HG03280 (cell line): ENCODE data around the gene LGI4.
"Not testable (repeated sequence)": the region's sequence is repeated elsewhere in the genome, so short reads cannot be mapped to it uniquely, and the experiment has no call there.

ENCODE experiments used
- ATAC-seq: cut with Tn5 transposase; IDR thresholded peaks from one replicate; pipeline ENCODE4 v1.9.1; 2021; ENCODE audit warnings: mild to moderate bottlenecking, moderate library complexity; ENCODE audit not compliant: unreplicated experiment

Gene LGI4

DNA sequence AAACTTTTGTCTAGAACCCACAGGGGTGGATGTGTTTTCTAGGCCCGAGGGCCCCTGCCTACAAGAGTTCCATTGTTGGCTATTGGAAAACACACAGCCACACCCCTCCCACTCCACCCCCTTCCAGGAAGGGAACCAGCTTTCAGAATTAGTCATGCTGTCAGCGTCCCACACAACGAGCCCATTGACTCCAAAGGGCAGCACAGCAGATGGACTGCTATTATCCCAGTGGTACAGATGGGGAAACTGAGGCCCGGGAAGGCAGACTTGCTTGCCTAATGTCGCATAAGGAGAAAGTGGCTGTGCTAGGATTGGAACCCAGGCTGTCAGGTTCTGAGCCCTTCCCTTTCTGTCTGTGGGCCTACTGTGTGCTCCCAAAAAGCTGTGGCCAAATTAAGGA is 27.3 kb downstream of the LGI4 start:
- ATAC-seq = no peak

DNA sequence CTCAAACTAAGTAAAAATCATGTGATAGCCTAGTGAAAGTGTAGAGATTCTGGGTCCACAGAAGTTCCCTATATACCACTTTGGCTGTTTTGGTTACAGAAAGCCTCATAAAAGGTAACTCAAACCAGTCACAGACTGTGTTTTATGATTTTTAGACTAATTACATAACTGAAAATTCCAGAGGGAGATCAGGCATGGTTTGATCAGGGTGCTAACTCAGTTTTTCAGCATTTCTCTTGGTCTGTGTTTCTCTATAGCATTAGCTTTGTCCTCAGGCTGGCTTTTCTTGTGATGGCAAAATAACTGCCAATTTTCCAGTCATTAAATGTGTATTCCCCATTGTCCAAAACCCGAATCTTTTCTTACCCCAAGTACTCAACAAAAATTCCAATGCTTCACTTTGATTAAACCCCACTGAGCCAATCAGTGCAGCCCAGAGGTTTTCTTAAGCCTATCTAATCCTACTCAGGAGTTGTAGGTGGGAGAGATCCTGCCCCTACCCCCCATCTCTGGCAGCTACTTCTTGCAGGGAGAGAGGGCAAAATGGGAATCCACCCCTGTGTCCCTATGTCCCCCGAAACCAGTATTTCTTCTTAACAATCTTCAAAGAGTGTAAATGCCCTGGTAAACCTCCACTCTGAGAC is 27.8 kb downstream of the LGI4 start:
- no peak for ATAC-seq

DNA sequence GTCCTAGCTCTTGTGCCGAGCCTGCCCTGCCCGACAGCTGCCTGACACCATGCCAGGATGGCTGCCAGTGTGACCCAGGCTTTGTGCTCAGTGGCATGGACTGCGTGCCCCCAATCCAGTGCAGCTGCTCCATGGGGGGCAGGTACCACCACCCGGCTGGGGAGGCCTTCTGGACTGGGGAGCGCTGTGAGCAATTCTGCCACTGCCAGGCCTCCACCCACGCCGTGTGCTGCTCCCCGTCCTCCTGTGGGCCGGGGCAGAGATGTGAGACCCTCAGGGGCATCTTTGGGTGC is 28.6 kb downstream of the LGI4 start:
- ATAC-seq = no peak

DNA sequence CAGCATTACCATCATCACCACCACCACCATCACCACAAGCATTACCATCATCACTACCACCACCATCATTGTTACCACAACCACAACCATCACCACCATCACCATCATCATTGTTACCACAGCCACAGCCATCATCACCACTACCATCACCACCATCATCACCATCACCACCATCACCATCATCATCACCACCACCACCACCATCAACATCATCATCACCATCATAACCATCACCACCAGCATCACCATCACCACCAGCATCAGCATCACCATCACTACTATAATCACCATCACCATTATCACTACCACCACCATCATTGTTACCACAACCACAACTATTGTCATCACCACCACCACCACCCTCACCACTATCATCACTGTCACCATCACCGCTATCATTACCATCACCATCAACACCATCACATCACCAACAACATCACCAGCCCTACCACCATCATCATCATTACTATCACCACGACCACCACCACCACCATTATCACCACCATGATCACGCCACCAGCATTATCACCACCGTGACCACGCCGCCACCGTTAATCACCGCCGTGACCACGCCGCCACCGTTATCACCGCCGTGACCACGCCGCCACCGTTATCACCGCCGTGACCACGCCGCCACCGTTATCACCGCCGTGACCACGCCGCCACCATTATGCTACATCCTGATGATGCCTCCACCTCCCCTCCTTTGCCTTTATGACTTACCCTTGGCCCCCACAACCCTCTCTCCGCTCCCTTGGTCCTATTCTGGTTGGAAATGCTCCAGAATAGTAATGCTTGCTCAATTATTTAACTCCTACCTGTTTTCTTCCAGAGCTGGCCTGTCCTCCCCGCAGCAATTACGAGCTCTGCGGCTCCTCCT is 29.2 kb downstream of the LGI4 start:
- no peak for ATAC-seq

DNA sequence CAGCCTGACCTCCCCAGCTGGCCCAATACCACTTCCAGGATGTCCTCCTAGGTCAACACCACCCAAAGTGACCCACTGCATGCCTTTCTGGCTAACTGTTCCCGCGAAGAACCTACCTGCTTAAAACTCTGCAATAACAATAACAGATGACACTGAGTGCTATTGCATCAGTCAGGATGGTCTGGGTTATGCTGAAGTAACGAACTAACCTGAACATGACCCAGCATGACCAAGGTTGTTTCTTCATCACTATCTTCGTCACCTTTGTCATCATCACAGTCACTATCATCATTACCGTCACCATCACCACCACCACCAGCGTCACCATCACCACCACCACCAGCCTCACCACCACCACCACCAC is 29.8 kb downstream of the LGI4 start:
- no peak for ATAC-seq

DNA sequence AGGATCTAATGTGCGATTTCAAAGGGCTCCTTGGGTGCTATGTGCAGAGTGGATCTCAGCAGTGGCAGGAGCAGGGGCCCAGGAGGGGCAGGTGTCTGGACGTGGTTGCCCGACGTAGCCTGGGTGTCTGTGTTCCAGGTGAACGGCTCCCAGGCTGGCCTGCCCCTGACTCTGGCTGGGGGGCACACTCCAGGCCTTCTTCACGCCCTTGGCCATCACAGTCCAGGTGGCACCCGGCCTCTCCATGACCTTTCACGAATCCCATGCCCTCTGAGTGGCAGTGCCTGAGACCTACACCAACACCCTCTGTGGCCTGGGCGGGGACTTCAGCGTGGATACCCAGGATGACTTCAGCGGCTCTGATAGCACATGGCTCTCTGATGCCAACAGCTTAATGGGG is 30.5 kb downstream of the LGI4 start:
- no peak for ATAC-seq

DNA sequence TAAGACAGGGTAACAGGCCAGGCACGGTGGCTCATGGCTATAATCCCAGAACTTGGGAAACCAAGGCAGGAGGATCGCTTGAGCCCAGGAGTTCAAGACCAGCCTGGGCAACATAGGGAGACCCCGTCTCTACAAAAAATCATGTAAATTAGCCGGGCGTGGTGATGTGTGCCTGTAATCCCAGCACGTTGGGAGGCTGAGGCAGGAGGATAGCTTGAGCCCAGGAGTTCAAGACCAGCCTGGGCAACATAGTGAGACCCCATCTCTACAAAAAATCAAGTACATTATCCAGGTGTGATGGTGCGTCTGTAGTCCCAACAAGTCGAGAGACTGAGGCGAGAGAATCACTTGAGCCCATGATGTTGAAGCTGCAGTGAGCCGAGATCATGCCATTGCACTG is 31.2 kb downstream of the LGI4 start:
- not testable (repeated sequence) for ATAC-seq

DNA sequence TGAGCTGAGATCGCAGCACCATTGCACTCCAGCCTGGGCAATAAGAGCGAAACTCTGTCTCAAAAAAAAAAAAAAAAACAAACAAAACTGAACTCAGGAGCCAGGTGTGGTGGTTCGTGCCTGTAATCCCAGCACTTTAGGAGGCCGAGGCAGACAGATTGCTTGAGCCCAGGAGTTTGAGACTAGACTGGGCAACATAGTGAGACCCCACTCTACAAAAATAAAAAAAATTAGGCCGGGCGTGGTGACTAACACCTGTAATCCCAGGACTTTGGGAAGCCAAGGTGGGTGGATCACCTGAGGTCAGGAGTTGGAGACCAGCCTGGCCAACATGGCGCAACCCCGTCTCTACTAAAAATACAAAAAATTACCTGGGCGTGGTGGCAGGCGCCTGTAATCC is 32.9 kb downstream of the LGI4 start:
- ATAC-seq = not testable (repeated sequence)

DNA sequence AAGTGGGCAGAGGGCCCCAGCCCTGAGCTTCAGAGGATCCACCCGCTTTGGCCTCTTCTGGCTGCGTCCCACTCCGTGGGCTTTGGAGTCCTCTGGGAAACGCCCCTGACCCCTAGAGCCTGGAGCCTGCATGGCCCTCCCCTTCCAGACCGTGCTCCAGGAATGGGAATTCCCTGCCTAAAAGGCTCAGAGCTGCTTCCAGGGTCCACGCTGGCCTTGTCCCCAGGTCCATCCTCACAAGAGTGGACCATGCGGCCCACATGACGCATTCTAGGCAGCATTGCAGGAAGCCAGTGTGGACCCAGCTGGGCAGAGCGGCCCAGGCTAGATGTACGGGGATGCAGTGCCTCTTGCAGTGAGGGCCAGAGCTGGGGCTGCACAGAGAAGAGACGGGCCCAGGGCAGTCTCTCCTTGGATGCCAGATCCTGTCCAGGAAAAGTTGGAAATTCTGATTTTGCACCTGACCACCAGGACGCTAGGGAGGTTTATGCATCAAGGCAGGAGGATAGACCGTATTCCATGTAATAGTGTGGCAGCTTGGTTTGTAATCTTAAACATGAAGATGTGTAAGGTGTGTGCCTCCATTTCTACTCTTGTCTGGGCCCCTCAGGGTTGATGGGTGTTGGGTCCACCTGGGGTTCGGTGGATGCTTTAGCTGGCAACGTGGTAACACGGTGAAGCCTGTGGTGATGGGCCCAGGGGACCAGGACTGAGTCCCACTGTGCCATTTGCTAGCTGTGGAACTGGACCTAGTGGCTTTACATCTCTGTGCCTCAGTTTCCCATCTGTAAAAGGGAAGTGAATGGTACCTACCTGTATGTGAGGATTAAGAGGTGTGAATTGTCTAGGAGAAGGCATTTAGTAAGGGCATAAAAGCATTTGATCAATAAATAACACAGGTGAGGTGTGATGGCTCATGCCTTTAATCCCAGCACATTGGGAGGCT is 34.0 kb downstream of the LGI4 start:
- no peak for ATAC-seq

DNA sequence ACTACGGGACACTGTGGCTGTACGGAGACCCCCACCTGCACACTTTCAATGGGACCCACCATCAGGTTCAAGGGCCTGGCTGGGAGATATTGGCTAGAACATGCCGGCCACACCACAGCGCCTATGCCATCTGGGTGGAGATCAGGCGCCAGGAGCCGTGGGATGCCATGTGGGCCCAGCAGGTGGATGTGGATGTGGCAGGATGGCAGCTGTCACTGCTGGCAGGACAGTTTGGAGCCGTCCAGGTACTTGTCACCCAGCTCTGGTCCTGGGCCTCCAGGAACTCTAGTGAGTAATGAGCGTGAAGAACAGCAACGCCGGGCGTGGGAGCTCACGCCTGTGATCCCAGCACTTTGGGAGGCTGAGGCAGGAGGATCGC is 35.0 kb downstream of the LGI4 start:
- ATAC-seq = no peak

DNA sequence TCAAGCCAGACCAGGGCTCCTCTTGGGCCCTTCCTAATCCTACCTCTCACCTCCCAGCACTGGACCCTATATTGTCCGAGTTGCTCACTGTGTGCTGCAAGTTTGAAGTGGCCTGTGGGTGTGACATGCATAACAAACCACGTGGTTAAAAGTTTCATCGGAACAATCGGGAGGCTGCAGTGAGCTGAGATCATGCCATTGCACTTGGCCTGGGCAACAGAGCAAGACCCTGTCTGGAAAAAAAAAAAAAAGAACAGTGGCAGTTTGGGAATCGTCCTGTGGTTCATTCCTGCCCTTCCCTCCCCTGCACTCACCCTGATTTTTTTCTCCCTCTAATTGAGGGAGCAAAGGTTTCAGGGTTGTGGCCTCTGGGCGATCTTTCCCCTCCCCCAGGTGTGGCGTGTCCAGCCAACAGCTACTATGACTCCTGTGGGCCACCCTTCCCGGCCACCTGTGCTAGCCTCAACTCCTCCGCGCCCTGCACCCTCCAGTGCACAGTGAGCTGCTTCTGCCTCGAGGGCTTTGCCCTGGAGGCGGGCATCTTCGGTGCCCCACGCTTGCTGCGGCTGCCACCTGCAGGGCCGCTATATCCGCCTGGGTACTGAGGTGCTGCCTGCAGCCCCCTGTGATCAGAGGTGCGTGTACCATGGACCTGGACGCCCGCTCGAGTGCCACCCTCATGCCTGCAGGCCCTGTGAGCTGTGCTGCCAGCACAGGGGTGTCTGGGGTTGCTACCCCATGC is 35.5 kb downstream of the LGI4 start:
- no peak for ATAC-seq

DNA sequence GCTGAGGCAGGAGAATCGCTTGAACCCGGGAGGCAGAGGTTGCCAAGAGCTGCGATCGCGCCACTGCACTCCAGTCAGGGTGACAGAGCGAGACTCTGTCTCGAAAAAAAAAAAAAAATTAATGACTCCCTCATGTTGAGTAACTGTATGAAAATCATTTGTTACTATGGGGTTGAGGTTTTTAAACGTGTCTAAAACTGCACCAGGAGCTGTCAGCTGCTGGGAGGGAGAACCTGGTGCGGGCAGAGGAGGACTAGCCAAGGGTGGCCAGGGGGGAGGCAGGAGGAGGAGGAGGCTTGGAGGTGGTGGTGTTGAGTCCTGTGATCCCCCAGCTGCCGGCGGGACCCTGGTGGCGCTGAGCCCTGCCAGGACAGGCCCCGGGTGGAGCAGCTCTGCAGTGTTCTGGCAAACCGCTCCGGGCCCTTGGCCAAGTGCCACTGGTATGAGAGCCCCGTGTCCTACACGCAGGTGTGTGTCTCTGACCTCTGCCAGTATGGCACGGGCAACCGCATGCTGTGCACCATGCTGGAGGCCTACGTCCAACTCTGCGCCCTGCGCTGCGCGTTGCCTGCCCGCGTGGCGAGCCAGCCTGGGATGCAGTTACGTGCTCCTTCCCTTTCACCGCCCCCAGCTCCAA is 36.3 kb downstream of the LGI4 start:
- ATAC-seq = no peak

DNA sequence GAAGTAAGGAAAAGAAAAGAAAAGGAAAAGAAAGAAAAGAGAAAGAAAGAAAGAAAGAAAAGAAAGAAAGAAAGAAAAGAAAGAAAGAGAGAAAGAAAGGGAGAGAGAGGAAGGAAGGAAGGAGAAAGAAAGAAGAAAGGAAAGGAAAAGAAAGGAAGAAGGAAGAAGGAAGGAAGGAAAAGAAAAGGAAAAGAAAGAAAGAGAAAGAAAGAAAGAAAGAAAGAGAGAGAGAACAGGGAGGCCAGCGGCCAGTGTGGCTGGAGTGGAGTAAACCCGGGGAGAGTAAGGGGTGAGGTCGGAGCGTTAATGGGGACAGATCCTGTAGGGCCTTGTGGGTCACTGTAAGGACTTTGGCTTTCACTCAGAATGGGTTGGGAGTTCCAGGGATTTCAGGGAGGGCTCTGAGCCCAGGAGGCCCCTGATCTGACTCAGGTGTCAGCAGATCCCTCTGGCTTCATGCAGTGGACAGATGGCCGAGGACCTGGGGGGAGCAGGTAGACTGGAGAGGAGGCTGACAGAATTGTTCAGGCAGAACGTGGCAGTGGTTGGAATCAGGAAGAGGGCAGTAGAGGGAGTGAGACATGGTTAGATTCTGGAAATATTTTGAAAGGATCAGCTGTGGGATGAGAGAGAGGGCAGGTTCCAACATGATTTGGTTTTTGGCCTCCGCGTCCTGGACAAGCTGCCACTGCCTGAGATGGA is 39.0 kb downstream of the LGI4 start:
- no peak for ATAC-seq

DNA sequence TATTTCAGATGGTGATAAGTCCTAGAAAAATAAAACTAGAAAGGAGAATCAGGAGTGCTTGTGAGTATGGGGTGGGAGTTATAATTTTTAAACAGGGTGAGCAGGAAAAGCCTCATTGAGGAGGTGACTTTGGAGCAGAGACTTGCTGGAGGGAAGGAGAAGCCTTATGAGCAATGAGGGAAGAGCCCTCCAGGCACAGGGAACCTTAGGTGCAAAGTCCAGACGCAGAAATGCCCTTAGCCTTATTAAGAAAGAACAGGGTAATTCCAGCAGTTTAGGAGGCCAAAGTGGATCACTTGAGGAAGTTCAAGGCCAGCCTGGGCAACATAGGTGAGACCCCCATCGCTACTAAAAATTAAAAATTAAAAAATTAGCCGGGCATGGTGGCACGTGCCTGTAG is 40.2 kb downstream of the LGI4 start:
- no peak for ATAC-seq

DNA sequence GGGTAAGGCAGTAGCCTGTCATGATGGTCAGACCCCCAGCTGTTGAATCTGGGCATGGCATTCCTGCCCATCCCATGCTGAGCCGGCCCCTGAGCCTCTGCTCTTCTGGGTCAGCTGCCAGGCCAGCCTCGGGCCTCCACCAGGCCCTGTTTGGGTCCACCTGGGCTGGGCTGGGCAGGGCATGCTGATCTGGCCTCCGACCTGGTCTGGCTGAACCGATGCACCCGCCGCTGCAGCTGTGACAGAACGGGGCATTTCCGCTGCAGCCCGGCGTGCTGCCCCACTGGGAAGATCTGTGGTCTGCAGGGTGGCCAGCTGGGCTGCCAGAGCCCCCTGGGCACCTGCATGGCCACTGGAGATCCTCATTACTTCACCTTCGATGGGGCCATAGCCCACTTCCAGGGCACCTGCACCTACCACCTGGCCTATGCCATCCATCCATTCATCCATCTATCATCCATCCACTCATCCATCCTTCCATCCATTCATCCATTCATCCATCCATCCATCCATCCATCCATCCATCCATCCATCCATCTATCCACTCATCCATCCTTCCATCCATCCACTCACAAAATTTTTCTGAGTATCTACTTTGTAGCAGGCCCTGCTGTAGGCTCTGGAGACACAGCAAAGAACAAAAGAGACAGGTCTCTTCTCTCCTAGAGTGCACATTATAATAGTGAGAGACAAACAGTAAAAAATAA is 40.8 kb downstream of the LGI4 start:
- no peak for ATAC-seq

DNA sequence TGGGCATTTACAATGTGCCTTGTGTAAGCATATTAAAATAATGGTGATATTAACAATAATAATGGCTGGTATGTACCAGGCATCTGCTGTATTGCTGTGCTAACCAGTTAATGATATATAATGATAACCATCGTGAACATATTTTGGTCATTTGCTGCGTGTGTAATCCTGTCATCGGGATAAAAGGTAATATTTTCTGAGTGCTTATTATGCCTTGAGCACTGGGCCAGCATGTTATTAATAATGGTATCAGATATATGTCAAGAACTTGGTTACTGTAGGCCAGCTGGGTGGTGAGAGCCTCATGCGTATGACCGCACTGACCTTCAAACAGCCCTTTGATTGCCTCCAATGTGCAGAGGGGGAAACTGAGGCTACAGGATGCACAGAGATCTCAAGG is 41.4 kb downstream of the LGI4 start:
- no peak for ATAC-seq

DNA sequence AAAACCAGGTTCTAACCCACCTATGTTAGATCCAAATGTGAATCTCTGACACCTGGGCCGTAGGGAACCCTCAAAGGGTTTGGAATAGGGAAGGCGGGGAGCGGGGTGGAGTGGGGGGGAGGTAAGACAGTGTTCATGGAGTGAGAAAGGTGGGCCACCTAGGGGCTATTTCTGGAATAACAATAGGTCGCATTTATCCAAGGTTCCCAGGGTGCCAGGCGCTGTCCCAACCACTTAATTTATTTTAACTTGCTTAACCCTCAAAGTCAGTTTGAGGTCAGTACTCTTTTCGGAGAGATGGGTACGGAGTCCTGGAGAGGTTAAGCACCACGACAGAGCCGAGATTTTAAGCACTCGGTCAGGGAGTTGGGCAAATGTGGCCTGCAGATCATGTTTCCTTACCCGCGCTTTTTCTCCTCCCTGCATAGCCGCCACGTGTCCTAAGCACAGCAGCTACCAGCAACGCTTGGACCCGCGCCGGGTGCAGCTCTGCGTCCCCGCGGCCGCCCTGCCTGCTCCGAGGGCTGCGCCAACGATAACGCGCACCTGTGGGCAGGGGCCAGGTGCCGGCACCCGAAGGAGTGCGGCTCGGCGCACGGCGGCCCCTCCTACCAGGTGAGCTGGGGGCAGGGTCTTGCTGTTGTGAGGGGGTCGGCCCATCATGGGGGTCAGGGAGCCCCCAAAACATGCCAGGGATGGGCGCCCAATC is 44.2 kb downstream of the LGI4 start:
- ATAC-seq = no peak

DNA sequence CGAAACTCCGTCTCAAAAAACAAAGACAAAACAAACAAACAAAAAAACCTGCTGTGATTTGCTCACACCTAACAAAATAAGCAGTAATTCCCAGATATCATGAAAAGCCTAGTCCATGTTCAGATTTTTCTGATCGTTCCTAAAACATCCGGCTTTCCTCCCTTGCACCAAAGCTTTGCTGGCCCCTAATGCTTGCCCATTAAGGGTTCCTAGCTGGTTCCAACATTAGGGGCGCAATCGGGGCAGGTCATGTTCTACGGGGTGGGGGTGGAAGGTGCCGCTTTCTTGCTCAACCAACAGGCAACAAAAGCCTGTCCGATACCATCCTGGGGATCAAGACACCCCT is 44.7 kb downstream of the LGI4 start:
- ATAC-seq = no peak

DNA sequence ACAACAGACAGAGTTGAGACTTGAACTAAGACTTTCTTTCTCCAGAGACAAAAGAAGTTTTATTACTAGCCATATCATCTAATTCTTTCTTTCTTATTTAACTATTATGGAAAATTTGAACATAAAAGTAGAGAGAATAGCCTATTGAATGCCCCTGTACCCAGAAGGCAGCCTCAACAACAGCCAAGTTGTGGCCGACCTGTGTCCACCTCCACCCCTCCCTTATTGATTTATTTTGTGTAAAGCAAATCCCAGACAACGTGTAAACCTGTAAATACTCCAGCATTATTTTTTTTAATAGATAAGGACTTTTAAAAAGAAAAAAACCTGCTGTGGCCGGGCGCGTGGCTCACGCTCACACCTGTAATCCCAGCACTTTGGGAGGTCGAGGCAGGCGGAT is 45.3 kb downstream of the LGI4 start:
- ATAC-seq = no peak
